WTC11 (cell line): ENCODE results near the gene ENGASE.

Experiments used
- CTCF ChIP-seq: fragments of 200-600 bp; IDR thresholded peaks from 2 replicates; pipeline ENCODE4 v1.8.0; 2022; ENCODE audit warnings: antibody characterized with exemption
- E2F5 ChIP-seq: sonication (generic); formaldehyde crosslinking; IDR thresholded peaks from 2 replicates; pipeline ENCODE4 v1.8.1; 2022; ENCODE audit warnings: mild to moderate bottlenecking, moderate library complexity, missing genetic modification reagents
- GABPB1 ChIP-seq: sonication (generic); formaldehyde crosslinking; IDR thresholded peaks from 2 replicates; pipeline ENCODE4 v1.8.1; 2023; ENCODE audit warnings: mild to moderate bottlenecking, missing genetic modification reagents
- MAX ChIP-seq: sonication (generic); formaldehyde crosslinking; IDR thresholded peaks from 2 replicates; pipeline ENCODE4 v1.8.0; 2022; ENCODE audit warnings: mild to moderate bottlenecking, missing genetic modification reagents
- NFYB ChIP-seq: sonication (generic); formaldehyde crosslinking; conservative IDR thresholded peaks from 2 replicates; pipeline ENCODE4 v1.8.0; 2022; ENCODE audit warnings: low read depth, missing genetic modification reagents
- SOX15 ChIP-seq: fragments of 250-450 bp; sonication (Bioruptor Pico); IDR thresholded peaks from 2 replicates; pipeline ENCODE4 v1.9.0; 2021; ENCODE audit warnings: mild to moderate bottlenecking
- TEAD4 ChIP-seq: sonication (generic); formaldehyde crosslinking; IDR thresholded peaks from 2 replicates; pipeline ENCODE4 v1.8.0; 2022; ENCODE audit warnings: mild to moderate bottlenecking, missing genetic modification reagents
- ZBTB43 ChIP-seq: sonication (generic); formaldehyde crosslinking; IDR thresholded peaks from 2 replicates; pipeline ENCODE4 v1.8.1; 2023; ENCODE audit warnings: mild to moderate bottlenecking, missing genetic modification reagents
- ZNF138 ChIP-seq: sonication (generic); formaldehyde crosslinking; conservative IDR thresholded peaks from 2 replicates; pipeline ENCODE4 v1.8.1; 2022; ENCODE audit warnings: mild to moderate bottlenecking, moderate library complexity, missing genetic modification reagents
- TF ChIP-seq, protein P1 (sequence below): sonication (generic); formaldehyde crosslinking; IDR thresholded peaks from 2 replicates; pipeline ENCODE4 v1.8.1; 2023; ENCODE audit warnings: mild to moderate bottlenecking, missing genetic modification reagents

DNA sequence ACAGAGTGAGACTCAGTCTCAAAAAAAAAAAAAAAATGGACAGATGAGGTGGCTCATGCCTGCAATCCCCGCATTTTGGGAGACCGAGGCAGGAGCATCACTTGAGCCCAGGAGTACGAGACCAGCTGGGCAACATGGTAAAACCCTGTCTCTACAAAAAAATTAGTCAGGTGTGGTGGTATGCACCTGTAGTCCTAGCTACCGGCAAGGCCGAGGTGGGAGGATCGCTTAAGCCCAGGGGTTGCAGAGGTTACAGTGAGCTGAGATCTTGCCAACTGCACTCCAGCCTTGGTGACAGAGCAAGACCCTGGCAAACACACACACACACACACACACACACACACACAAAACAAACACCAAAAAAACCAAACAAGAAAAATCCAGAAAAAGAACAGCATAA is 7.7 kb upstream of the ENGASE start:
- no peak for TF ChIP-seq ZBTB43 (CRISPR knock-in tag)
- TF ChIP-seq CTCF: no peak
- TF ChIP-seq NFYB: no peak
- TF ChIP-seq, protein P1, sequence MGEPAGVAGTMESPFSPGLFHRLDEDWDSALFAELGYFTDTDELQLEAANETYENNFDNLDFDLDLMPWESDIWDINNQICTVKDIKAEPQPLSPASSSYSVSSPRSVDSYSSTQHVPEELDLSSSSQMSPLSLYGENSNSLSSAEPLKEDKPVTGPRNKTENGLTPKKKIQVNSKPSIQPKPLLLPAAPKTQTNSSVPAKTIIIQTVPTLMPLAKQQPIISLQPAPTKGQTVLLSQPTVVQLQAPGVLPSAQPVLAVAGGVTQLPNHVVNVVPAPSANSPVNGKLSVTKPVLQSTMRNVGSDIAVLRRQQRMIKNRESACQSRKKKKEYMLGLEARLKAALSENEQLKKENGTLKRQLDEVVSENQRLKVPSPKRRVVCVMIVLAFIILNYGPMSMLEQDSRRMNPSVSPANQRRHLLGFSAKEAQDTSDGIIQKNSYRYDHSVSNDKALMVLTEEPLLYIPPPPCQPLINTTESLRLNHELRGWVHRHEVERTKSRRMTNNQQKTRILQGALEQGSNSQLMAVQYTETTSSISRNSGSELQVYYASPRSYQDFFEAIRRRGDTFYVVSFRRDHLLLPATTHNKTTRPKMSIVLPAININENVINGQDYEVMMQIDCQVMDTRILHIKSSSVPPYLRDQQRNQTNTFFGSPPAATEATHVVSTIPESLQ: no peak
- TF ChIP-seq GABPB1 (CRISPR knock-in tag): no peak
- no peak for TF ChIP-seq SOX15 (CRISPR knock-in tag)
- TF ChIP-seq MAX (CRISPR knock-in tag): no peak
- TF ChIP-seq E2F5 (CRISPR knock-in tag): no peak
- TF ChIP-seq ZNF138 (CRISPR knock-in tag): no peak
- TF ChIP-seq TEAD4 (CRISPR knock-in tag): no peak
